Spinal cord (tissue), 10 donors: ENCODE results near the gene HOXA7. TPM values are rescaled to one million over a fixed set of nuclear protein-coding genes. Genes with fewer than 3 reads are reported as not detected.

ENCODE experiments used
- DNase-seq, 6 donors: peaks; one replicate each; pipeline versions ENCODE4 v3.0.0 to v3.0.0-alpha.2; 2013 to 2015; ENCODE audit warnings: low spot score in 6 of 6, low read depth in 4 of 6
- H3K27ac ChIP-seq: one replicate; pipeline ENCODE4 v1.5.1; 2013; ENCODE audit warnings: low read depth, low read length, control low read depth
- H3K27me3 ChIP-seq: one replicate; pipeline ENCODE4 v1.6.1; 2013; ENCODE audit warnings: low read length; ENCODE audit not compliant: control insufficient read depth, insufficient read depth
- H3K36me3 ChIP-seq: one replicate; pipeline ENCODE4 v1.6.1; 2013; ENCODE audit warnings: low read length; ENCODE audit not compliant: control insufficient read depth, insufficient read depth
- H3K4me1 ChIP-seq: one replicate; pipeline ENCODE4 v1.6.1; 2013; ENCODE audit warnings: low read length; ENCODE audit not compliant: control insufficient read depth, insufficient read depth
- H3K4me3 ChIP-seq: one replicate; pipeline ENCODE4 v1.5.1; 2013; ENCODE audit warnings: low read depth, low read length, control low read depth
- H3K9me3 ChIP-seq: one replicate; pipeline ENCODE4 v1.6.1; 2013; ENCODE audit warnings: low read length; ENCODE audit not compliant: control insufficient read depth, insufficient read depth
- WGBS: methylation state at CpG from one replicate; pipeline ENCODE4 v1.1.5; 2013; ENCODE audit warnings: missing lambda C conversion rate; ENCODE audit not compliant: insufficient coverage; 5-methylcytosine and 5-hydroxymethylcytosine counted together
- polyA plus RNA-seq, 2 donors: library from polyadenylated mRNA; unstranded; fragments of 120-200 nt; gene quantifications; one replicate each; pipeline ENCODE4 v1.2.1, GENCODE V29; 2013; ENCODE audit not compliant: insufficient read length in 2 of 2
- total RNA-seq, 2 donors: library from RNA; depleted of rRNA in 1 of 2; stranded (reverse); fragments of 120-200 nt in 1 of 2; fragments of >200 nt in 1 of 2; gene quantifications; one replicate each; pipeline versions ENCODE4 v1.2.3 to v1.2.4, GENCODE V29; 2013 to 2014
- donor health status: healthy.

Gene HOXA7
- total and polyA plus RNA-seq, 4 donors = 9.6 to 111 (median 52.1) TPM

DNA sequence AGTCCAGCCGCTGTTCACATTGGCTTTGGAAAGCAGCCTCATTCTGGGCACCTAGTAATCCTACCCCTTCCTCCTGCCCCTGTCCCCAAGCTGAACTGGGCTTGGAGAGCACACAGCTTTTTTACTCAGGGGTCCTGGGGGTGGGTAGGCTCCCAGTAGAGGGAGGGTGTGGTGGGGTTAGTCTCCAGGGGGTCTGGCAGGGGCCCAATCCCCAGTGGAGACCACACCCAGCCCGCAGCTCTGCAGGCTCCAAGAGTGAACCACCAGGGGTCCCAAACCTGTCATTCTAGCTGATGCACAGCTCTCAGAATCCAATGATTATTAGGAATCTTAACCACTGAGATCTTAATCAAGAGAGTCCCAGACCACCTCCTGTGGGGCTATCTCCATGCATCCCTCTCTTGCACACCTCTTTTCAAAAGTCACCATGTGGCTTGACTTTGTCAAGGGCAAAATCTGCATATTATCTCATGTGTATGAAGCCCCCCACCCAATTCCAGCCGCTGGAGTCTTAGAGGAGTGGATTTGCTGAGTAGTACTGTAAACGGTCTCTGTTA, 25.9 kb upstream of the HOXA7 start:
- DNase-seq = no peak
- H3K36me3 ChIP-seq = no peaks in the 10 kb centered on the region
- H3K4me1 ChIP-seq = peaks cover 60% of the 10 kb centered on the region
- peaks cover 99% of the 10 kb centered on the region for H3K27me3 ChIP-seq
- H3K27ac ChIP-seq = peak overlapping the region; percentile 29
- H3K9me3 ChIP-seq = no peaks in the 10 kb centered on the region
- WGBS = 14% methylated on average over 1 of the region's 4 CpGs
- H3K4me3 ChIP-seq = peak overlapping the region; percentile 53

DNA sequence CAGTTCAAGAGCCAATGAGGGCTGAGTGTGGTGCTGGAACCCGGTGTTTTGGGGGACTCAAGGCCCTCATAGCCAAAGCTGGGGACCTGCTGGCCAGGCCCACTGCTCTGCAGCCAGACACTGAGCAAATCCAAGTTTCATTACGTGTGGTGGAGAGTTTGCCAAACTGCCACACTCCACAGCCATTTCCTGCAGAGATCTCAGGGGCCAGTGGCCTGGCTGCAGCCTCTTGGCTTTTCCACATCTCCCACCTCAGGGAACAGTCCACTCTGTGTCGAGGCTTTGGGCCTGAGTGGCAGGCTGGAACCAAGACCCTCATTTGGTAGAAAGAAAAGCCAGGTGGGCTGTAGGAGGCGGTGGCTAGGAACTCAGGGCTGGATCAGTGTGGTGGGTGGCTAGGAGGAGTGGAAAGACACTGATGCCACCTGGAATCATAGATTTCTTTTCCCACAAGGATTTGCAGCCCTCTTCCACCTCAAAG, 25.4 kb upstream of the HOXA7 start:
- Histone ChIP-seq H3K27ac (peak overlapping the region; percentile 29), H3K4me3 (no peak overlapping the region), H3K27me3 (peaks cover 99% of the 10 kb centered on the region), H3K36me3 (no peaks in the 10 kb centered on the region), H3K9me3 (no peaks in the 10 kb centered on the region), H3K4me1 (peaks cover 65% of the 10 kb centered on the region)
- DNase-seq = no peak
- WGBS = 61% methylated on average over 2 of the region's 4 CpGs

DNA sequence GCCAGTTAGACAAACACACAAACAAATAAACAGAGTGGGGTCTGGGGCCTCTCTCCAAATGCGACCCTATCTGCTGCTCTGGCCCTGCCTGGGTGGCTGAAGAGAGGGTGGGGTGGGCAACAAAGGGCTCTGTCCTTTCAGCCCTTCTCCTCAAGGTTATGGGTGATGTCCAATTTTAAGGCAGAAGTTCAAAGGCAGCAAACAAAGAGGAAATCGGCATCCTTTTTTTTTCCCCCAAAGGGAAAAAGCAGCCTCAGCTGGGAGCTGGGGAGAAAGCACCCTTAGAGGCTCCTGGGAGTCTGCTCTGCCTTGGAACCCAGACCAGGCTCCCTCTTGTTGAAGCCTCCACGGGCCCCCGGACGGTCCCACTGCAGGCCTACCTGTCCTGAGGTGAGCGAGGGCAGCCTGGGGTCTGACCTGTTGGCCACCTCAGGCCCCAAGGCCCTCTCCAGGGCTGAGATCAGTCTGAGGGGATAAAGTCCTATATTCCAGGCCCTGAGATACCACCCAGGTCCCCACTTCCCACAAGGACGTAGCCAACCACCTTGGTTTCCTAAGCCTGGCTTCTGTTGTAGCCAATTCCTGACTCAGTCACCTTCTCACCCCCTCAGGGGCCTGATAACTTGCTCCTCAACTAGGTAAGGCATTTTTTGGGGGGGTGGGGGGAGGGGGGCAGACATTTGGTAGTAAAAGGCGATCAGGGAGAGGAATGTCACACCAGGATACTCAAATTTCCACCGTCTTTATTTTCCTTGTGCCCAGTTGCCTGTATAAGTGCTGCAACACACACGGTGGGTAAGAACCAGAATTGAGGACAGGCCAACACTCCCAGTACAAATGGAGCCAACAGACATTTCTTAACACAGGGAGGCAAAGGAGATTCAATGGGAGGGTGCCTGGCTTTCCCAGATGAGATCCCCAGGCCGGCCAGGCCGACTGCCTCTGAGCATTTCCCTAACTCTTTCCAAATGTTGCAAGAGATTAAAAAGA, 24.3 kb upstream of the HOXA7 start:
- peaks cover 99% of the 10 kb centered on the region for H3K27me3 ChIP-seq
- no peaks in the 10 kb centered on the region for H3K36me3 ChIP-seq
- peaks cover 71% of the 10 kb centered on the region for H3K4me1 ChIP-seq
- H3K4me3 ChIP-seq = no peak overlapping the region
- no peaks in the 10 kb centered on the region for H3K9me3 ChIP-seq
- WGBS = 54% methylated on average over 7 of the region's 12 CpGs
- DNase-seq = no peak
- H3K27ac ChIP-seq = peak overlapping the region; percentile 85

DNA sequence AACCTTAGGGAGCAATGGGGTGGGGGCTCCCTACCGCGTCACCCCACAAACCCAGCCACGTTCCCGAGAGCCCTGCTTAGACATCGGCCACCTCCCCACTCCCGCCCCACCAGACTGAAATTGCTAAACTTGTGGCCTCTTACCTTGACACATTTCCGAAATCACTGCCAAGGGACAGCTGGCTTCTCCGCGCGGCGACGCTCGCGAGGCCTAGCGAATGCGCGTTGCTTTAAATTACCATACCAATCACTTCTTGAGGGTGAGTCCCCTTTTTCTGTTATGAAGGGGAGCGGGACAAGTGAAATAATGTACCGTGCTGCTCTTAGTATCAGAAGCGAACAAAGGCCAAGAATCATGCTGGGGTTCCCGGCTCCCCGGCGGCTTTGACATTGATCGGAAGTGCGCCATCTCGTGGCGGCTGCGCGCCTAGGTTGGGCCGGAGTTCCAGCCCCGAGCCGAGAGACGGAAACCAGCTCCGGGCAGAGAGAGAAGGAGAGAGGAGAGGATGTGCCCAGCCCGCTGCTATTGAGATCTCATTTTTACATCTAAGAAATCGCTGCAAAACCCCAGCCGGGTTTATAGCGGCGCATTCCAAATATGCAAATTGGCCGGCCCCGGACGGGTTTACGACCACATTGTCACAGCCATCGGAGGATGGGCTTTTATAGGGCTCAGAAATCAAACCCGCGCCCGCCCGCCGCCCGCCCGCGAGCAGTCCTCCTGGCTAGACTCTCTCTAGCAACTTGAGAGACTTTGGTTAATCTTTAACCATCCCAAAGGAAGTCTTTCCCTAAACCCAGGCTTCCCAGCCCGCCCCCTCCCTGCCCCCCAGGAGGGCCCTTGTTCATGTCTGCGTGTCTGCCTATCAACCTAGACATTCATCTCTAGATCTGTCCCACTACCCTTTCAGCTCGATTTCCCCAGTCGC, 23.3 kb upstream of the HOXA7 start:
- H3K27me3 ChIP-seq = peaks cover 99% of the 10 kb centered on the region
- peak in 2 of 6 donors; percentile 85 to 89 for DNase-seq
- H3K36me3 ChIP-seq = no peaks in the 10 kb centered on the region
- H3K27ac ChIP-seq = peak overlapping the region; percentile 85
- peaks cover 71% of the 10 kb centered on the region for H3K4me1 ChIP-seq
- H3K4me3 ChIP-seq = peak overlapping the region; percentile 38
- no peaks in the 10 kb centered on the region for H3K9me3 ChIP-seq
- 2% methylated on average over 42 of the region's 56 CpGs for WGBS

DNA sequence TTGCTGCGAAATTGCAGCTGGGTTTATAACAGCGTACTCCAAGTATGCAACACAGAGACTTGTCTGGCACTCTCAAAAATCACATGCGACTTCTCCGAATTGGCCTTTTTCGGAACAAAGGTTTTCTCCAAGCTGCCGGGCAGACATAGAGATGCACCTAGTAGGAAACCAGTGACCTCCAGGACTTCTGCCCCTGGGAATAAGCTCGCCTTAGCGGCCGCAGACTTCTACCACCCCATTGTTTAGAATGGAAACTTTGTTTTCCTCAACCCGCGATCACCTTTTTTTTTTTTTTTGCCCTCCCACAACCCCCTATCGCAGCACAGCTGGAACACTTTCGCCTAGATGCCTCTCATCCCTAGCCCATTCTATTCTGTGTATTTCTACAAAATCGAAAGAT, 22.6 kb upstream of the HOXA7 start:
- no peak for DNase-seq
- peaks cover 72% of the 10 kb centered on the region for H3K4me1 ChIP-seq
- no peaks in the 10 kb centered on the region for H3K36me3 ChIP-seq
- WGBS = 23% methylated on average over 12 of the region's 14 CpGs
- H3K27ac ChIP-seq = peak overlapping the region; percentile 85
- H3K27me3 ChIP-seq = peaks cover 99% of the 10 kb centered on the region
- H3K4me3 ChIP-seq = peak overlapping the region; percentile 38
- H3K9me3 ChIP-seq = no peaks in the 10 kb centered on the region

DNA sequence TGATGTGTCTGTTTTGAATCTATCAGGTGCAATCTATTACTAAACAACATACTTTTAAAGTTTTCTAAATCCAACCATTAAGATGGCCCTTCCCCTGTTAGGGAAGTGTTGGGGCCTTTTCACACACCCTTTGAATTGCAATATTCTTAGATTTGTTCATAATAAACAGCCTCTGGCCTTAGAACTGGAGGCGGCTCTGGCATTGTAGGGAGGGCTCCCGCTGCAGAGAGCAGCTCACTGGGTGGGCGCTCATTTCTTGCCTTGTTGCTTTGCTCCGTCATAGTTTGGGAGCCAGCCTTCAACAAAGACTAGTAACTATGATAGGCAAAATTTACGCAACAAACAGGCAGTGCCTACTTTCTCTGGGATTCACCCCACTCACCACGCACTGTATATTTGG, 21.9 kb upstream of the HOXA7 start:
- peak overlapping the region; percentile 85 for H3K27ac ChIP-seq
- 55% methylated on average over 3 of the region's 6 CpGs for WGBS
- H3K4me1 ChIP-seq = peaks cover 67% of the 10 kb centered on the region
- peak overlapping the region; percentile 38 for H3K4me3 ChIP-seq
- H3K9me3 ChIP-seq = no peaks in the 10 kb centered on the region
- DNase-seq = no peak
- no peaks in the 10 kb centered on the region for H3K36me3 ChIP-seq
- H3K27me3 ChIP-seq = peaks cover 92% of the 10 kb centered on the region

DNA sequence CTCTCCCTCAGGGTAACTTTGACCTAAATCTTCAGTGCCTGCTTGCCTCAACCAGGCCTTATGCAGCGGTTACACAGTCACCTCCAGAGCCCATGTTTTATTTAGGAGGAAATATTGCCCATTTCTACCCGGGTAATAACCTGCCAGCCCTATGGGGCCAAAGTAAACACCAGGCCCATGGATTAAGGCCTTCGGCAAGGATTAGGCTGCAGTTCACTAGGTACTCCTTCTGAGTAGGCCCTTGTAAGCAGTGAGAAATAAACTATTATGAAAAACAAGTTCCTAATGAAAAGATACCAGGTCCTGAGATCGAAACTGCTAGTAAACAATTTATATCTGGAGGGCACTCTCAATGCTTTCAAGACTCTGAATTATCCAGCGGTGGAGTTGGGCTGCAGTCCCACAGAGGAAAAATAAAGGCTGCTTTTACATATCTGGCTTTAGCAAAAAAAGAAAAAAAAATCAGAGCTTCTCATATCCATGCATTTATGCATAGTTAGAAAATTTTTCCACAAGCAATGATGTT, 21.4 kb upstream of the HOXA7 start:
- Histone ChIP-seq H3K27me3 (peaks cover 90% of the 10 kb centered on the region), H3K27ac (peak overlapping the region; percentile 85), H3K9me3 (no peaks in the 10 kb centered on the region), H3K4me3 (peak overlapping the region; percentile 38), H3K4me1 (peaks cover 65% of the 10 kb centered on the region), H3K36me3 (peaks cover under 1% of the 10 kb centered on the region)
- DNase-seq = no peak
- WGBS = 79% methylated on average over 2 of the region's 5 CpGs

DNA sequence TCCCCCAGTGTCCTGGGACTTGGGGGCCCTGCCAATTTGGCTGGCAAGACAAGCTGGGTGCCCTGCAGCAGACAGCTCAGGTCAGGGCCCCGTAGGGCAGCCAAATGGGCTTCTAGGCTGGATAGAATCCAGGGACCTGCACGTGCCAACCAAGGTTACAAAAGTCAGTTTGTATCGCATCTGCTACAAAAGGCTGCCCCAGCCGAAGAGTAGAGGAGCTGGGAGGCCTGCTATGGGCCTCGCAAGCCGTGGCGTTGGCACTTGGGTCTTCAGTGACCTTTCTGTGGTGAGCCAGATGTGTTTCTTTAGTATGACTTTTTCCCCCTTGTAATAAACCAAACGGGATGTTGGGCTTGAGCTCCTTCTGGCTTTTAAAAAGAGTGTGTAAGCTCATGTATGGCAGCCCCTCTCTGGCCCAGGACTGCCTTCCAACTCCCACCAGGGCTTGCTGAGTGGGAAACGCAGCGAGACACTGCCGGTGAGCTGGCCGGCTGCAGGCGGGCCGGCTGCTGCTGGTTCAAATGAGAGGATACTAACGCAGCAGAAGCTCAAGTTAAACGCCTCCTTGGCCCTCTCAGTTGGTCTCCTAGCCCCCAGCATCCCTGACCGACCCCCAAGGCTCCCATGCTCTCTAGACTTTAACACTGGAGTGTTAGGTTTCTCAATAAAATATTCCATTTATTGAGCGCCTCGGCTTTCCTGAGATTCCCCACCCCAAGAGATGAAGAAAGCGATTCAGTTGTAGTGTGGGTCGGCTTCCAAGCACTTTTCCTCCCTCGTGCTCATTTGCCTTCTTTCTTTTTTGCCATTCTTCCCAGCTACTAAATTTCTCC, 20.7 kb upstream of the HOXA7 start:
- Histone ChIP-seq H3K36me3 (peaks cover 6% of the 10 kb centered on the region), H3K4me1 (peaks cover 68% of the 10 kb centered on the region), H3K9me3 (no peaks in the 10 kb centered on the region), H3K27ac (peak overlapping the region; percentile 85), H3K4me3 (peak overlapping the region; percentile 38), H3K27me3 (peaks cover 90% of the 10 kb centered on the region)
- WGBS = 65% methylated on average over 14 of the region's 22 CpGs
- no peak for DNase-seq
